ENCODE data around the gene RSPRY1. TPM values are rescaled to one million over a fixed set of nuclear protein-coding genes. Genes with fewer than 3 reads are reported as not detected.

RSPRY1 gene
- polyA plus RNA-seq, 1 of the 3 experiments (the other 2 are of a cell fraction), result 16.6 TPM

GRCh38 chr16:57240851-57241250 lies 54.7 kb downstream of the RSPRY1 start:
- H3K9ac ChIP-seq, result no peak overlapping the region
- WGBS (ENCODE audit: low lambda C conversion rate), result 95% methylated on average over 2 of the region's 2 CpGs
- H3K9me3 ChIP-seq, result no peaks in the 10 kb centered on the region
- peaks cover under 1 to 6% of the 10 kb centered on the region in 2 experiments; a peak in 2 of 4 replicates for H3K4me1 ChIP-seq (ENCODE audit: control insufficient read depth in 1 of 2, insufficient read depth in 2 of 2, low read depth in 1 of 2, low read length in 1 of 2)
- no peak for DNase-seq
- TF ChIP-seq TAF1 (IDR thresholded peaks at IDR 0.05; ENCODE audit: borderline replicate concordance, low read depth, low read length) (no peak), NFIC (IDR thresholded peaks at IDR 0.05; ENCODE audit: borderline replicate concordance) (no peak), PBX3 (IDR thresholded peaks at IDR 0.05) (no peak)
- H3K27ac ChIP-seq (ENCODE audit: low read depth in 2 of 2, low read length in 1 of 2), result no peak overlapping the region
- H3K9me2 ChIP-seq, result no peaks in the 10 kb centered on the region
- peaks cover 39% of the 10 kb centered on the region for H3F3A ChIP-seq (replicated peaks; ENCODE audit: insufficient read depth)
- H3K36me3 ChIP-seq (replicated peaks in 1 of 2; ENCODE audit: control insufficient read depth in 1 of 2, insufficient read depth in 2 of 2, low read length in 1 of 2), result peaks cover 29 to 37% of the 10 kb centered on the region in 2 experiments
- no peak overlapping the region for H3K4me3 ChIP-seq (ENCODE audit: low read depth in 2 of 2, low read length in 1 of 2)
- CTCF ChIA-PET, result interaction anchor here (0.9 to 1.8 kb wide), 3 partner anchors 16 to 157 kb away, joined by 3 to 5 read pairs (median 4); partner anchors contain the start of gene CPNE2
- H3K4me2 ChIP-seq, result no peak overlapping the region
- POLR2A ChIA-PET, result no interaction called here
- peaks cover 7% of the 10 kb centered on the region for H3K79me2 ChIP-seq (ENCODE audit: insufficient read depth)
- no peaks in the 10 kb centered on the region for H4K20me1 ChIP-seq (ENCODE audit: insufficient read depth)
- H3K27me3 ChIP-seq (ENCODE audit: insufficient read depth), result no peaks in the 10 kb centered on the region
- H2AFZ ChIP-seq (ENCODE audit: low read depth), result no peak overlapping the region

- H2AFZ ChIP-seq (ENCODE audit: low read depth), result no peak overlapping the region
- no peak overlapping the region for H3K27ac ChIP-seq (ENCODE audit: low read depth in 2 of 2, low read length in 1 of 2)
- peaks cover 20% of the 10 kb centered on the region for H3K79me2 ChIP-seq (ENCODE audit: insufficient read depth)
- no peak overlapping the region for H3K4me3 ChIP-seq (ENCODE audit: low read depth in 2 of 2, low read length in 1 of 2)
- no peaks in the 10 kb centered on the region for H3K9me2 ChIP-seq
- peaks cover 5 to 9% of the 10 kb centered on the region in 2 experiments; a peak in 2 of 4 replicates for H3K4me1 ChIP-seq (ENCODE audit: control insufficient read depth in 1 of 2, insufficient read depth in 2 of 2, low read depth in 1 of 2, low read length in 1 of 2)
- H3F3A ChIP-seq (replicated peaks; ENCODE audit: insufficient read depth), result peaks cover 39% of the 10 kb centered on the region
- WGBS (ENCODE audit: low lambda C conversion rate), result 100% methylated on average over 2 of the region's 2 CpGs
- no peak for DNase-seq
- H3K4me2 ChIP-seq, result no peak overlapping the region
- ChIA-PET CTCF (no interaction called here), POLR2A (no interaction called here)
- H3K27me3 ChIP-seq (ENCODE audit: insufficient read depth), result no peaks in the 10 kb centered on the region
- H3K9ac ChIP-seq, result no peak overlapping the region
- peaks cover 26 to 42% of the 10 kb centered on the region in 2 experiments for H3K36me3 ChIP-seq (replicated peaks in 1 of 2; ENCODE audit: control insufficient read depth in 1 of 2, insufficient read depth in 2 of 2, low read length in 1 of 2)
- no peaks in the 10 kb centered on the region for H4K20me1 ChIP-seq (ENCODE audit: insufficient read depth)
- no peaks in the 10 kb centered on the region for H3K9me3 ChIP-seq
- TF ChIP-seq RXRA (IDR thresholded peaks at IDR 0.05; ENCODE audit: borderline replicate concordance, low read depth) (no peak), SMC3 (IDR thresholded peaks at IDR 0.05; ENCODE audit: low read depth, low read length) (no peak), EZH2phosphoT487 (IDR thresholded peaks at IDR 0.05; ENCODE audit: borderline replicate concordance, low read depth) (no peak), MAX (IDR thresholded peaks at IDR 0.05; ENCODE audit: low read depth) (no peak), MEF2A (IDR thresholded peaks at IDR 0.05; ENCODE audit: borderline replicate concordance, low read depth) (no peak), TAF1 (IDR thresholded peaks at IDR 0.05; ENCODE audit: borderline replicate concordance, low read depth, low read length) (no peak), FOXM1 (IDR thresholded peaks at IDR 0.05; ENCODE audit: low read depth) (no peak), TEAD4 (IDR thresholded peaks at IDR 0.05; ENCODE audit: borderline replicate concordance, insufficient read depth) (no peak), ELF1 (IDR thresholded peaks at IDR 0.05) (no peak), CTCF (IDR thresholded peaks at IDR 0.05) (no peak), MXI1 (IDR thresholded peaks at IDR 0.05; ENCODE audit: low read depth, low read length) (no peak), USF1 (IDR thresholded peaks at IDR 0.05; ENCODE audit: borderline replicate concordance, low read depth) (no peak), REST (IDR thresholded peaks at IDR 0.05; ENCODE audit: low read depth, low read length) (no peak), CHD2 (IDR thresholded peaks at IDR 0.05; ENCODE audit: low read length, partially characterized antibody) (no peak), SIN3A (IDR thresholded peaks at IDR 0.05; ENCODE audit: borderline replicate concordance, low read depth, low read length) (no peak), USF2 (IDR thresholded peaks at IDR 0.05; ENCODE audit: borderline replicate concordance, low read depth, low read length) (no peak), GABPA (IDR thresholded peaks at IDR 0.05; ENCODE audit: low read depth) (no peak), JUND (IDR thresholded peaks at IDR 0.05) (no peak)
Measured at GRCh38 chr16:57242650-57243049, 56.5 kb downstream of the RSPRY1 start.

Data from SK-N-SH (cell line).